Eye (tissue), 1 donor: ENCODE data around the gene GFRA1.

ENCODE experiments used
- DNase-seq: peaks from one replicate; pipeline ENCODE4 v3.0.0-alpha.2; 2015

Gene GFRA1

GRCh38 chr10:116270771-116271592 is 2.0 kb downstream of the GFRA1 start:
- peak; percentile 75 for DNase-seq

GRCh38 chr10:116270126-116270770 is 2.8 kb downstream of the GFRA1 start:
- peak; percentile 56 for DNase-seq

GRCh38 chr10:116269619-116270018 is 3.4 kb downstream of the GFRA1 start:
- DNase-seq, result peak; percentile 40

- peak; percentile 26 for DNase-seq
These were observed 4.0 kb downstream of the GFRA1 start for GRCh38 chr10:116268976-116269375.

GRCh38 chr10:116265686-116266085 is 7.3 kb downstream of the GFRA1 start:
- DNase-seq, result no peak

GRCh38 chr10:116263870-116264655 is 8.9 kb downstream of the GFRA1 start:
- DNase-seq, result no peak

- no peak for DNase-seq
These were observed 10.3 kb downstream of the GFRA1 start for GRCh38 chr10:116262678-116263077.

GRCh38 chr10:116260599-116260998 is 12.4 kb downstream of the GFRA1 start:
- no peak for DNase-seq

- no peak for DNase-seq
These were observed 13.4 kb downstream of the GFRA1 start for GRCh38 chr10:116259638-116260037.

GRCh38 chr10:116257785-116258184 is 15.2 kb downstream of the GFRA1 start:
- DNase-seq, result no peak

- no peak for DNase-seq
These were observed 16.2 kb downstream of the GFRA1 start for GRCh38 chr10:116256752-116257259.

- no peak for DNase-seq
These were observed 16.9 kb downstream of the GFRA1 start for GRCh38 chr10:116255886-116256751.

GRCh38 chr10:116254422-116255155 is 18.4 kb downstream of the GFRA1 start:
- peak; percentile 90 for DNase-seq

GRCh38 chr10:116253716-116254115 is 19.3 kb downstream of the GFRA1 start:
- DNase-seq, result no peak

GRCh38 chr10:116251602-116252395 is 21.2 kb downstream of the GFRA1 start:
- DNase-seq, result no peak

GRCh38 chr10:116247691-116248090 is 25.3 kb downstream of the GFRA1 start:
- no peak for DNase-seq

GRCh38 chr10:116246263-116246662 is 26.7 kb downstream of the GFRA1 start:
- DNase-seq, result no peak

- no peak for DNase-seq
These were observed 27.9 kb downstream of the GFRA1 start for GRCh38 chr10:116245156-116245555.

- peak; percentile 48 for DNase-seq
These were observed 31.2 kb downstream of the GFRA1 start for GRCh38 chr10:116241642-116242410.

GRCh38 chr10:116241085-116241484 is 31.9 kb downstream of the GFRA1 start:
- peak; percentile 45 for DNase-seq
